Activated T-helper 17 cell treated with anti-CD3 and anti-CD28 coated beads, Interleukin-2, amount 50 U/mL, for 72 hours (primary cell): ENCODE measurements around the gene RNF213. TPM values are rescaled to one million over a fixed set of nuclear protein-coding genes. Genes with fewer than 3 reads are reported as not detected.
"Not testable (repeated sequence)": the region's sequence is repeated elsewhere in the genome, so short reads cannot be mapped to it uniquely, and the experiment has no call there.

Experiments
- ATAC-seq: fragments of 150-1000 bp; cut with Tn5 transposase; replicated peaks from 2 replicates; pipeline ENCODE4 v1.10.0; 2021; ENCODE audit warnings: mild to moderate bottlenecking, moderate library complexity
- H3K27ac Mint-ChIP-seq: one replicate; pipeline ENCODE4 v1.8.0; 2022; ENCODE audit warnings: mixed read lengths
- H3K27me3 Mint-ChIP-seq: one replicate; pipeline ENCODE4 v1.8.0; 2022; ENCODE audit warnings: mixed read lengths
- H3K36me3 Mint-ChIP-seq: one replicate; pipeline ENCODE4 v1.8.0; 2022; ENCODE audit warnings: low read depth, mild to moderate bottlenecking, mixed read lengths
- H3K4me1 Mint-ChIP-seq: one replicate; pipeline ENCODE4 v1.8.0; 2022; ENCODE audit warnings: mixed read lengths
- H3K4me3 Mint-ChIP-seq: one replicate; pipeline ENCODE4 v1.8.0; 2022; ENCODE audit warnings: mild to moderate bottlenecking, mixed read lengths
- H3K9me3 Mint-ChIP-seq: one replicate; pipeline ENCODE4 v1.8.0; 2022; ENCODE audit warnings: mixed read lengths
- total RNA-seq, 2 donors: library from RNA; stranded (reverse); gene quantifications; one replicate each; pipeline ENCODE4 v1.2.3, GENCODE V29; 2022

Gene RNF213
- total RNA-seq, 2 donors from 2014 or later = 1,022 to 1,405 TPM

GRCh38 chr17:80315517-80316182 is 55.0 kb downstream of the RNF213 start:
- no peak overlapping the region for H3K4me3 Mint-ChIP-seq
- no peaks in the 10 kb centered on the region for H3K9me3 Mint-ChIP-seq
- peaks cover 8% of the 10 kb centered on the region for H3K4me1 Mint-ChIP-seq
- peak overlapping the region; percentile 88 for H3K27ac Mint-ChIP-seq
- no peaks in the 10 kb centered on the region for H3K27me3 Mint-ChIP-seq
- peaks cover 84% of the 10 kb centered on the region for H3K36me3 Mint-ChIP-seq
- no peak for ATAC-seq

GRCh38 chr17:80316431-80316830 is 55.8 kb downstream of the RNF213 start:
- peak overlapping the region; percentile 88 for H3K27ac Mint-ChIP-seq

GRCh38 chr17:80316927-80317705 is 56.5 kb downstream of the RNF213 start:
- Mint-ChIP-seq H3K27me3 (no peaks in the 10 kb centered on the region), H3K4me3 (no peak overlapping the region), H3K27ac (peak overlapping the region; percentile 88), H3K4me1 (peaks cover 8% of the 10 kb centered on the region), H3K36me3 (peaks cover 84% of the 10 kb centered on the region), H3K9me3 (no peaks in the 10 kb centered on the region)
- ATAC-seq = no peak

More at GRCh38 chr17:80316431-80316830, 55.8 kb downstream of the RNF213 start:
- Mint-ChIP-seq H3K4me1 (peaks cover 8% of the 10 kb centered on the region), H3K36me3 (peaks cover 84% of the 10 kb centered on the region), H3K4me3 (no peak overlapping the region), H3K27me3 (no peaks in the 10 kb centered on the region), H3K9me3 (no peaks in the 10 kb centered on the region)
- no peak for ATAC-seq

DNA sequence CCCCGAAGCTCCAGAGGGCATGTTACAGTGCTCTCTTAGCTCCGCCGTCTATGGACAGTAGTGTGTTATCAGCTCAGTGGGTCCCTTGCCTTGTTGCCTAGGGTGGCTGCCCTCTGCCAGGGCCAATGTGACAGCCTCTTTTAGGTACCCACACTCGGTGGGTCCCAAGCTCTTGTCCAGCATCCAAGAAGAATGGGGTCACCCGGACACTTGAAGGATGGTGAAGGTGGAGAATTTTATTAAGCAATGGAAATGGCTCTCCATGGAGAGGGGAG is 57.0 kb downstream of the RNF213 start:
- Mint-ChIP-seq H3K27me3 (no peaks in the 10 kb centered on the region), H3K9me3 (no peaks in the 10 kb centered on the region), H3K4me1 (peaks cover 8% of the 10 kb centered on the region), H3K27ac (peak overlapping the region; percentile 33), H3K4me3 (no peak overlapping the region), H3K36me3 (peaks cover 85% of the 10 kb centered on the region)
- no peak for ATAC-seq

GRCh38 chr17:80318166-80318565 is 57.5 kb downstream of the RNF213 start:
- no peaks in the 10 kb centered on the region for H3K27me3 Mint-ChIP-seq
- H3K4me1 Mint-ChIP-seq = peaks cover 8% of the 10 kb centered on the region
- H3K9me3 Mint-ChIP-seq = no peaks in the 10 kb centered on the region
- H3K4me3 Mint-ChIP-seq = no peak overlapping the region
- peak overlapping the region; percentile 33 for H3K27ac Mint-ChIP-seq
- H3K36me3 Mint-ChIP-seq = peaks cover 85% of the 10 kb centered on the region
- no peak for ATAC-seq

DNA sequence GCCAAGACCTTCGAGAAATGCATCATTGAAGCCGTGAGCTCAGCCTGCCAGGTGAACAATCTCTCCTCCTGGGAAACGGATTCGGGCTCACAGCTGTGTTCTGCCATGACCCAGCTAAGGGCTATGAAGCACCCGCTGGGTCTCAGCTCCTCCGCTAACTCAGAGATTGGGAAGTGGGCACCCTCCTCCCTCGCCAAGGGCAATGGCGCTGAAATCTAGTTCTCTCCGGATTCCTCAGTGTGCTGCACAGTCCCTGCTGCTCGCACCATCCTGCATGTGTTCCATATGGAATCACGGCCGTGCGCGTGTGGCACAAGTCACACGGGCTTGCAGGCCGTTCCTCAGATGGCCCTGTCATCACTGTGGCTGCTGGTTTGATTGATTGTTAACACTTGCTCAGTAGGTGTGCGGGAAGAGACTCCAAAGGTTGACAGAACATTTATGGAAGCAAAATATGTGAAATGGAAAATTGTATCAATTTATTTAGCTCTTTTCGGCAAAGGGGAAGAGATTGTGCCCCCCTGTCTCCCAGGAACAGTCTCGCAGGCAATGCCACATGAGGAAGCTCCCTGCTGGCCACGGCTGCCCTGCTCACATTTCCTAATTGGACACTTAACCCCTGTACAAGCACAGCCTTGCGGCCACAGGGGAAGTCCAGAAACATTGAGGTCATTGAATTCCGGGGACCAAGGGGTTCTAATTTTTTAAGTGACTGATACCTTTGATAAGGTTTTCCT is 58.8 kb downstream of the RNF213 start:
- no peak for ATAC-seq
- Mint-ChIP-seq H3K4me1 (peaks cover 15% of the 10 kb centered on the region), H3K27me3 (no peaks in the 10 kb centered on the region), H3K27ac (peak overlapping the region; percentile 76), H3K4me3 (no peak overlapping the region), H3K9me3 (no peaks in the 10 kb centered on the region), H3K36me3 (peaks cover 92% of the 10 kb centered on the region)

DNA sequence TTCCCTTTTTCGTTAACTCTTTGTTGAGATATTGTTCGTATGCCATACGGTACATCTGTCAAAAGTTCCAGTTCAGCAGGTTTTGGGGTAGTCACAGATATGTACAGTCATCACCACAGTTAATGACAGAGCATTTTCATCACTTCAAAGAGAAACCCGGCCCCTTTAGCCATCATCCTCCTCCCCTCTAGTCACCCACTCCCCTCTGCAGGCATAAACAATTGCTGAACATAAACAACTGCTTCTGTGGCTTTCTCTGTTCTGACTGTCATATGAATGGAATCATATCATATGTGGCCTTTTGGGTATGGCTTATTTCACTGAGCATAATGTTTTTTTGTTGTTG is 59.3 kb downstream of the RNF213 start:
- ATAC-seq = peak; percentile 59
- Mint-ChIP-seq H3K27ac (peak overlapping the region; percentile 76), H3K27me3 (no peaks in the 10 kb centered on the region), H3K4me1 (peaks cover 17% of the 10 kb centered on the region), H3K9me3 (no peaks in the 10 kb centered on the region), H3K4me3 (no peak overlapping the region), H3K36me3 (peaks cover 98% of the 10 kb centered on the region)

GRCh38 chr17:80320496-80320895 is 59.8 kb downstream of the RNF213 start:
- H3K27me3 Mint-ChIP-seq = no peaks in the 10 kb centered on the region
- no peak for ATAC-seq
- H3K4me3 Mint-ChIP-seq = no peak overlapping the region
- peaks cover 100% of the 10 kb centered on the region for H3K36me3 Mint-ChIP-seq
- no peak overlapping the region for H3K27ac Mint-ChIP-seq
- peaks cover 19% of the 10 kb centered on the region for H3K4me1 Mint-ChIP-seq
- no peaks in the 10 kb centered on the region for H3K9me3 Mint-ChIP-seq

- Mint-ChIP-seq H3K27me3 (no peaks in the 10 kb centered on the region), H3K36me3 (peaks cover 100% of the 10 kb centered on the region), H3K4me1 (peaks cover 11% of the 10 kb centered on the region), H3K27ac (peak overlapping the region; percentile 42), H3K9me3 (no peaks in the 10 kb centered on the region), H3K4me3 (no peak overlapping the region)
- ATAC-seq = no peak
These were observed 62.2 kb downstream of the RNF213 start for GRCh38 chr17:80322864-80323263.

DNA sequence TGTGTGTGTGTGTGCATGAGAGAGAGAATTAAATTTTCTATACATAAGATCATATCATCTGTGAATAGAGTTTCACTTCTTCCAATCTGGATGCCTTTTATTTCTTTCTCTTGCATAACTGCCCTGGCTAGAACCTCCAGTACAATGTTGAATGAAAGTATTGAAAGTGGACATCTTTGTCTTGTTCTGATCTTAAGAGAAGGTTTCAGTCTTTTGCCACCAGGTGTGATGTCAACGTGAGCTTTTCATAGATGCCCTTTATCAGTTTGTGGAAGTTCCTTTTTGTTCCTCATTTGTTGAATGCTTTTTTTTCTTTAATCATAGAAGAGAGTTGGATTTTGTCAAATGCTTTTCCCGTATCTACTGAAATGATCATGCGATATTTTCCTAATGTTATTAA is 63.3 kb downstream of the RNF213 start:
- ATAC-seq = no peak
- H3K9me3 Mint-ChIP-seq = no peaks in the 10 kb centered on the region
- peaks cover 16% of the 10 kb centered on the region for H3K4me1 Mint-ChIP-seq
- no peak overlapping the region for H3K4me3 Mint-ChIP-seq
- H3K27ac Mint-ChIP-seq = peak overlapping the region; percentile 42
- H3K27me3 Mint-ChIP-seq = no peaks in the 10 kb centered on the region
- H3K36me3 Mint-ChIP-seq = peaks cover 100% of the 10 kb centered on the region

DNA sequence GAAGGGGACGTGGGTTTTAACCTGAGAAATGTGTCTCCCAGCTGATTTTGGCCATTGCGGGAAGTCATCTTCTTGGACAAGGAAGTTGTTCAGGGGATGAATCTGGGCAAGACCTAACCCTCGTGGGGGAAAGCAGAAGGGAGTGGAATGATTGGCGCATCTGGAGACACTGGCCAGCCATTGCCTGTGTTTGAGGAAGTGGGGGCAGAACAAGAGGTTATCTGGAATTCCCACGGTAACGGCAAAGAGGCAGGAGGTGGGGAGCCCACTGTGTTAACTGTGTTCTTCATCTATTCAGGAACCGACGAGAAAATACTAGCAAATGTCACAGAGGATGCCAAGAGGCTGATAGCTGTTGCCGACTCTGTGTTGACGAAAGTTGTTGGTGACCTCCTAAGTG is 66.9 kb downstream of the RNF213 start:
- Mint-ChIP-seq H3K4me1 (peaks cover 16% of the 10 kb centered on the region), H3K27ac (no peak overlapping the region), H3K4me3 (no peak overlapping the region), H3K36me3 (peaks cover 100% of the 10 kb centered on the region), H3K27me3 (no peaks in the 10 kb centered on the region), H3K9me3 (no peaks in the 10 kb centered on the region)
- ATAC-seq = no peak

GRCh38 chr17:80328634-80329380 is 68.2 kb downstream of the RNF213 start:
- no peak overlapping the region for H3K4me3 Mint-ChIP-seq
- peak overlapping the region; percentile 78 for H3K27ac Mint-ChIP-seq
- peaks cover 100% of the 10 kb centered on the region for H3K36me3 Mint-ChIP-seq
- peaks cover 15% of the 10 kb centered on the region for H3K4me1 Mint-ChIP-seq
- no peaks in the 10 kb centered on the region for H3K27me3 Mint-ChIP-seq
- H3K9me3 Mint-ChIP-seq = no peaks in the 10 kb centered on the region
- ATAC-seq = peak; percentile 45

- H3K27ac Mint-ChIP-seq = peak overlapping the region; percentile 78
- H3K4me1 Mint-ChIP-seq, H3K4me3 Mint-ChIP-seq, H3K27me3 Mint-ChIP-seq, H3K9me3 Mint-ChIP-seq, ATAC-seq: not testable (repeated sequence)
- H3K36me3 Mint-ChIP-seq = peaks cover 100% of the 10 kb centered on the region
These were observed 68.8 kb downstream of the RNF213 start for GRCh38 chr17:80329421-80329820.

DNA sequence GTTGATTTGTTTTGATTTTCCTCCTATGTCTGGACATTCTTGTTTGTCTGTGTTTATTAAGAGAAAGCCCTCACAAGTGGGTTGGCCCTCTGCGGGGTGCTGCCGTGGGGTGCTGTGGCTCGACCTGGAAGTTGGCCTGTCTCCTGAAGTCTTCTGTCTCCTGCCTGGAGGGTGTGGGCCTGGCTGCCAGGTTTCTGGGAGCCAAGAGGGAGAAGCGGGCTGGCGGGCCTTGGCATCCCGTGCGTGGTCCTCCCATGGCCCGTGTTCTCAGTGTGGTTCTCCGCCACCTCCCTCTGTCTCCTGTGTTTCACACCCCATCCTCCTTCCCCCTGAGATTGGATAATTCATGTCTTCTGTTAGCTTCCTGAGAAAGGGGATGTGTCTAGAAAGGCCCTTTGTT is 69.6 kb downstream of the RNF213 start:
- Mint-ChIP-seq H3K4me1 (peaks cover 6% of the 10 kb centered on the region), H3K4me3 (no peak overlapping the region), H3K27me3 (no peaks in the 10 kb centered on the region), H3K27ac (peak overlapping the region; percentile 78), H3K9me3 (no peaks in the 10 kb centered on the region), H3K36me3 (peaks cover 100% of the 10 kb centered on the region)
- ATAC-seq = no peak
